Effector memory CD4-positive, alpha-beta T cell (primary cell): ENCODE data around the gene APLP1.
"Not testable (repeated sequence)": the region's sequence is repeated elsewhere in the genome, so short reads cannot be mapped to it uniquely, and the experiment has no call there.

Experiments
- DNase-seq, 3 donors: peaks; one replicate each; pipeline ENCODE4 v3.0.0-alpha.2; 2020
- H3K27ac ChIP-seq: 2 replicates; pipeline ENCODE4 v1.7.0; 2013; ENCODE audit warnings: mild to moderate bottlenecking, low read length, moderate library complexity; ENCODE audit not compliant: insufficient read depth, poor library complexity, severe bottlenecking
- H3K27me3 ChIP-seq: replicated peaks from 2 replicates; pipeline ENCODE4 v1.7.0; 2013; ENCODE audit warnings: mild to moderate bottlenecking, low read length; ENCODE audit not compliant: insufficient read depth, control insufficient read depth, poor library complexity, severe bottlenecking
- H3K36me3 ChIP-seq: 2 replicates; pipeline ENCODE4 v1.7.0; 2013; ENCODE audit warnings: mild to moderate bottlenecking, low read length, moderate library complexity; ENCODE audit not compliant: control insufficient read depth, insufficient read depth
- H3K4me1 ChIP-seq: 2 replicates; pipeline ENCODE4 v1.7.0; 2013; ENCODE audit warnings: low read length, mild to moderate bottlenecking; ENCODE audit not compliant: control insufficient read depth, insufficient read depth, poor library complexity, severe bottlenecking
- H3K4me3 ChIP-seq: 2 replicates; pipeline ENCODE4 v1.7.0; 2013; ENCODE audit warnings: low read length, low read depth, mild to moderate bottlenecking; ENCODE audit not compliant: insufficient read depth, poor library complexity, severe bottlenecking
- H3K9me3 ChIP-seq: 2 replicates; pipeline ENCODE4 v1.7.0; 2013; ENCODE audit warnings: mild to moderate bottlenecking, low read length, moderate library complexity; ENCODE audit not compliant: control insufficient read depth

APLP1 gene

GRCh38 chr19:35904311-35905068 is 36.1 kb downstream of the APLP1 start:
- peaks cover 39% of the 10 kb centered on the region for H3K4me1 ChIP-seq
- no peaks in the 10 kb centered on the region for H3K9me3 ChIP-seq
- H3K36me3 ChIP-seq, result no peaks in the 10 kb centered on the region
- H3K27me3 ChIP-seq, result no peaks in the 10 kb centered on the region
- no peak for DNase-seq
- peak overlapping the region; percentile 85 for H3K4me3 ChIP-seq
- H3K27ac ChIP-seq, result peak overlapping the region; percentile 99

- Histone ChIP-seq H3K4me3 (no peak overlapping the region), H3K36me3 (no peaks in the 10 kb centered on the region), H3K27ac (no peak overlapping the region), H3K4me1 (peaks cover 39% of the 10 kb centered on the region), H3K27me3 (no peaks in the 10 kb centered on the region), H3K9me3 (no peaks in the 10 kb centered on the region)
- no peak for DNase-seq
Observed at GRCh38 chr19:35905178-35905727, 36.9 kb downstream of the APLP1 start.

GRCh38 chr19:35907377-35907745 is 39.0 kb downstream of the APLP1 start:
- H3K4me1 ChIP-seq, result peaks cover 23% of the 10 kb centered on the region

GRCh38 chr19:35908010-35908441 is 39.7 kb downstream of the APLP1 start, which contains the start of gene TYROBP:
Gene TYROBP (minus strand): TSS chr19:35908295. CDS start chr19:35908228, 67 bp downstream.
- Histone ChIP-seq H3K27ac (no peak within 1 kb of the TSS), H3K9me3 (no peaks in the 10 kb centered on the region), H3K36me3 (no peaks in the 10 kb centered on the region), H3K27me3 (no peaks in the 10 kb centered on the region), H3K4me3 (no peak within 1 kb of the TSS), H3K4me1 (peaks cover 16% of the 10 kb centered on the region)
- no peak for DNase-seq

More at GRCh38 chr19:35907377-35907745, 39.0 kb downstream of the APLP1 start:
- Histone ChIP-seq H3K36me3 (no peaks in the 10 kb centered on the region), H3K9me3 (no peaks in the 10 kb centered on the region), H3K27me3 (no peaks in the 10 kb centered on the region), H3K27ac (no peak overlapping the region), H3K4me3 (no peak overlapping the region)
- DNase-seq, result no peak

- Histone ChIP-seq H3K27ac (no peak overlapping the region), H3K4me3 (no peak overlapping the region), H3K4me1 (peaks cover 5% of the 10 kb centered on the region), H3K9me3 (no peaks in the 10 kb centered on the region), H3K27me3 (no peaks in the 10 kb centered on the region), H3K36me3 (no peaks in the 10 kb centered on the region)
- no peak for DNase-seq
Observed at GRCh38 chr19:35908973-35909683, 40.8 kb downstream of the APLP1 start.

GRCh38 chr19:35909684-35910035 is 41.3 kb downstream of the APLP1 start:
- no peaks in the 10 kb centered on the region for H3K27me3 ChIP-seq
- no peaks in the 10 kb centered on the region for H3K36me3 ChIP-seq
- DNase-seq, result no peak
- H3K9me3 ChIP-seq, result no peaks in the 10 kb centered on the region
- H3K4me1 ChIP-seq, result no peaks in the 10 kb centered on the region
- H3K4me3 ChIP-seq, result no peak overlapping the region
- H3K27ac ChIP-seq, result no peak overlapping the region

- not testable (repeated sequence) for H3K9me3 ChIP-seq, H3K36me3 ChIP-seq, DNase-seq, H3K27me3 ChIP-seq, H3K4me1 ChIP-seq, H3K4me3 ChIP-seq, H3K27ac ChIP-seq
Observed at GRCh38 chr19:35910355-35910754, 42.0 kb downstream of the APLP1 start.

- Histone ChIP-seq H3K4me3 (no peak overlapping the region), H3K4me1 (no peaks in the 10 kb centered on the region)
- DNase-seq, result no peak
Observed at GRCh38 chr19:35911173-35911572, 42.8 kb downstream of the APLP1 start.

GRCh38 chr19:35911790-35912189 is 43.4 kb downstream of the APLP1 start:
- Histone ChIP-seq H3K36me3 (no peaks in the 10 kb centered on the region), H3K4me1 (no peaks in the 10 kb centered on the region), H3K9me3 (no peaks in the 10 kb centered on the region), H3K27me3 (no peaks in the 10 kb centered on the region), H3K4me3 (no peak overlapping the region), H3K27ac (no peak overlapping the region)
- no peak for DNase-seq

More at GRCh38 chr19:35911173-35911572, 42.8 kb downstream of the APLP1 start:
- H3K27ac ChIP-seq, result no peak overlapping the region
- H3K27me3 ChIP-seq, result no peaks in the 10 kb centered on the region
- H3K36me3 ChIP-seq, result no peaks in the 10 kb centered on the region
- H3K9me3 ChIP-seq, result no peaks in the 10 kb centered on the region

GRCh38 chr19:35913589-35913988 is 45.2 kb downstream of the APLP1 start:
- Histone ChIP-seq H3K27me3 (no peaks in the 10 kb centered on the region), H3K4me1 (no peaks in the 10 kb centered on the region), H3K27ac (no peak overlapping the region), H3K4me3 (no peak overlapping the region), H3K36me3 (no peaks in the 10 kb centered on the region), H3K9me3 (no peaks in the 10 kb centered on the region)
- DNase-seq, result no peak
